Uterus (tissue), 4 donors: ENCODE measurements around the gene GPR55. TPM values are rescaled to one million over a fixed set of nuclear protein-coding genes. Genes with fewer than 3 reads are reported as not detected.

Experiments used
- DNase-seq, 2 donors: peaks; one replicate each; pipeline ENCODE4 v3.0.0-alpha.2; 2019 to 2020
- H3K27ac ChIP-seq, 2 donors: fragments of 200-600 bp; sonication (generic); 1 replicate in 1 of 2; 2 replicates in 1 of 2; pipeline ENCODE4 v1.5.1; 2016 to 2018
- H3K27me3 ChIP-seq, 2 donors: fragments of 200-600 bp; sonication (generic); one replicate each; pipeline ENCODE4 v1.5.1; 2018 to 2019; ENCODE audit warnings: control low read depth in 1 of 2
- H3K36me3 ChIP-seq, 2 donors: fragments of 200-600 bp; sonication (generic); one replicate each; pipeline ENCODE4 v1.5.1; 2019; ENCODE audit warnings: control low read depth in 1 of 2
- H3K4me1 ChIP-seq, 2 donors: fragments of 200-600 bp; sonication (generic); one replicate each; pipeline ENCODE4 v1.5.1; 2018 to 2019; ENCODE audit warnings: control low read depth in 1 of 2
- H3K4me3 ChIP-seq, 2 donors: fragments of 200-600 bp; sonication (generic); 1 replicate in 1 of 2; 2 replicates in 1 of 2; pipeline ENCODE4 v1.5.1; 2018 to 2019; ENCODE audit warnings: mild to moderate bottlenecking in 1 of 2
- H3K9me3 ChIP-seq, 2 donors: fragments of 200-600 bp; sonication (generic); one replicate each; pipeline ENCODE4 v1.5.1; 2019; ENCODE audit warnings: control low read depth in 1 of 2
- CTCF ChIP-seq, 4 experiments: fragments of 200-600 bp in 2 of 4; fragments of 450-650 bp in 2 of 4; sonication (generic) in 2 of 4; IDR thresholded peaks; one replicate each; pipeline ENCODE4 v1.5.1; 2016 to 2019; ENCODE audit warnings: antibody characterized with exemption in 4 of 4, mild to moderate bottlenecking in 2 of 4, moderate library complexity in 1 of 4
- POLR2A ChIP-seq, 2 donors: fragments of 450-650 bp; IDR thresholded peaks; one replicate each; pipeline ENCODE4 v1.6.1; 2016; ENCODE audit warnings: antibody characterized with exemption in 2 of 2, mild to moderate bottlenecking in 1 of 2, moderate library complexity in 1 of 2
- intact Hi-C: fragments of 100-400 bp; cut with DNase I; formaldehyde crosslinking; loops from one replicate; pipeline ENCODE4 v1.15.1; 2023; ENCODE audit warnings: low total_unique reads
- total RNA-seq, 4 donors: library from RNA; depleted of rRNA in 3 of 4; stranded (reverse); fragments of >200 nt in 3 of 4; gene quantifications; one replicate each; pipeline versions ENCODE4 v1.1.0 to v1.2.4, GENCODE V29; 2014 to 2023
- donor health status: DM: yes; HTN: yes; CAD: no.

The GPR55 gene
- total RNA-seq: not detected

- no peak for DNase-seq
- Histone ChIP-seq H3K4me1 (no peaks in the 10 kb centered on the region), H3K27me3 (no peaks in the 10 kb centered on the region), H3K36me3 (no peaks in the 10 kb centered on the region), H3K4me3 (no peak within 1 kb of the TSS), H3K27ac (no peak within 1 kb of the TSS), H3K9me3 (no peaks in the 10 kb centered on the region)
- TF ChIP-seq POLR2A (IDR thresholded peaks at IDR 0.05): no peak
- no peak for TF ChIP-seq CTCF (IDR thresholded peaks at IDR 0.05)
- intact Hi-C loops: no loop called here
These were observed at the start of gene GPR55 for GRCh38 chr2:230924470-230925341. GPR55 (minus strand) TSS chr2:230925242; CDS start chr2:230910962, 14,280 bp downstream.

GRCh38 chr2:230974096-230974913 is 49.3 kb upstream of the GPR55 start:
- TF ChIP-seq POLR2A (IDR thresholded peaks at IDR 0.05) (no peak), CTCF (IDR thresholded peaks at IDR 0.05) (no peak)
- H3K27ac ChIP-seq: no peak overlapping the region

GRCh38 chr2:230972046-230972445 is 47.0 kb upstream of the GPR55 start:
- intact Hi-C loops: no loop called here
- Histone ChIP-seq H3K36me3 (no peaks in the 10 kb centered on the region), H3K27me3 (no peaks in the 10 kb centered on the region), H3K27ac (no peak overlapping the region), H3K4me3 (no peak overlapping the region), H3K9me3 (no peaks in the 10 kb centered on the region), H3K4me1 (no peaks in the 10 kb centered on the region)
- DNase-seq: no peak
- TF ChIP-seq CTCF (IDR thresholded peaks at IDR 0.05) (no peak), POLR2A (IDR thresholded peaks at IDR 0.05) (no peak)

More at GRCh38 chr2:230974096-230974913, 49.3 kb upstream of the GPR55 start:
- no peaks in the 10 kb centered on the region for H3K9me3 ChIP-seq
- H3K36me3 ChIP-seq: no peaks in the 10 kb centered on the region
- no peak for DNase-seq
- H3K4me3 ChIP-seq: no peak overlapping the region
- H3K4me1 ChIP-seq: no peaks in the 10 kb centered on the region
- intact Hi-C loops: no loop called here
- H3K27me3 ChIP-seq: no peaks in the 10 kb centered on the region

- no peaks in the 10 kb centered on the region for H3K4me1 ChIP-seq
- H3K27me3 ChIP-seq: no peaks in the 10 kb centered on the region
- peak overlapping the region in 1 of 2 donors; percentile 14 for H3K4me3 ChIP-seq
- H3K9me3 ChIP-seq: no peaks in the 10 kb centered on the region
- intact Hi-C loops: no loop called here
- no peak overlapping the region for H3K27ac ChIP-seq
- no peak for DNase-seq
- H3K36me3 ChIP-seq: no peaks in the 10 kb centered on the region
- TF ChIP-seq CTCF (IDR thresholded peaks at IDR 0.05) (no peak), POLR2A (IDR thresholded peaks at IDR 0.05) (no peak)
These were observed 44.6 kb upstream of the GPR55 start for GRCh38 chr2:230969659-230970015.
